HepG2 (cell line): Measurements from ENCODE around the gene PDK2. TPM values are rescaled to one million over a fixed set of nuclear protein-coding genes. Genes with fewer than 3 reads are reported as not detected.

Experiments
- E2F2 ChIP-seq: sonication (generic); formaldehyde crosslinking; IDR thresholded peaks from 2 replicates; pipeline ENCODE4 v1.4.0; 2020; ENCODE audit warnings: missing genetic modification reagents, borderline replicate concordance
- EED ChIP-seq: sonication (generic); formaldehyde crosslinking; IDR thresholded peaks from 2 replicates; pipeline ENCODE4 v1.5.0; 2020; ENCODE audit warnings: mild to moderate bottlenecking, missing genetic modification reagents
- IRF2 ChIP-seq: IDR thresholded peaks from 2 replicates; pipeline ENCODE4 v1.6.1; 2018; ENCODE audit warnings: missing genetic modification reagents, missing compliant biosample characterization
- KDM4B ChIP-seq: sonication (generic); formaldehyde crosslinking; IDR thresholded peaks from 2 replicates; pipeline ENCODE4 v1.4.0; 2020; ENCODE audit warnings: missing genetic modification reagents
- KLF11 ChIP-seq: IDR thresholded peaks from 2 replicates; pipeline ENCODE4 v1.6.1; 2016; ENCODE audit warnings: missing compliant biosample characterization
- KLF6 ChIP-seq: IDR thresholded peaks from 2 replicates; pipeline ENCODE4 v1.8.0; 2016; ENCODE audit warnings: missing biosample characterization, missing genetic modification reagents
- NR0B2 ChIP-seq: sonication (generic); formaldehyde crosslinking; IDR thresholded peaks from 2 replicates; pipeline ENCODE4 v1.4.0; 2020; ENCODE audit warnings: mild to moderate bottlenecking, missing genetic modification reagents
- POLR2A ChIP-seq, 2 experiments: IDR thresholded peaks; 2 replicates each; pipeline ENCODE4 v1.6.1; 2011; ENCODE audit warnings: low read depth in 2 of 2, low read length in 2 of 2, mild to moderate bottlenecking in 1 of 2, moderate library complexity in 1 of 2; ENCODE audit not compliant: insufficient read depth in 1 of 2
- RAD51 ChIP-seq: fragments of 450-650 bp; IDR thresholded peaks from 2 replicates; pipeline ENCODE4 v1.6.1; 2016; ENCODE audit warnings: borderline replicate concordance
- TEF ChIP-seq: sonication (generic); formaldehyde crosslinking; IDR thresholded peaks from 2 replicates; pipeline ENCODE4 v1.5.0; 2020; ENCODE audit warnings: missing genetic modification reagents
- ZBTB25 ChIP-seq: IDR thresholded peaks from 2 replicates; pipeline ENCODE4 v1.6.1; 2018; ENCODE audit warnings: missing genetic modification reagents
- ZBTB7A ChIP-seq: sonication (generic); formaldehyde crosslinking; IDR thresholded peaks from 2 replicates; pipeline ENCODE4 v1.8.0; 2022; ENCODE audit warnings: mild to moderate bottlenecking, missing genetic modification reagents
- ZFAT ChIP-seq: sonication (generic); formaldehyde crosslinking; conservative IDR thresholded peaks from 2 replicates; pipeline ENCODE4 v1.8.1; 2023; ENCODE audit warnings: missing genetic modification reagents, inconsistent platforms
- ZMYM4 ChIP-seq: sonication (generic); formaldehyde crosslinking; IDR thresholded peaks from 2 replicates; pipeline ENCODE4 v1.8.1; 2023; ENCODE audit warnings: mild to moderate bottlenecking, missing genetic modification reagents
- ZNF414 ChIP-seq: sonication (generic); formaldehyde crosslinking; IDR thresholded peaks from 2 replicates; pipeline ENCODE4 v1.5.0; 2020; ENCODE audit warnings: missing genetic modification reagents
- ZNF432 ChIP-seq: sonication (generic); formaldehyde crosslinking; IDR thresholded peaks from 2 replicates; pipeline ENCODE4 v1.5.0; 2020; ENCODE audit warnings: missing genetic modification reagents, mild to moderate bottlenecking, borderline replicate concordance
- ZNF672 ChIP-seq: sonication (generic); formaldehyde crosslinking; IDR thresholded peaks from 2 replicates; pipeline ENCODE4 v1.8.1; 2022; ENCODE audit warnings: missing genetic modification reagents
- ZNF703 ChIP-seq: sonication (generic); formaldehyde crosslinking; IDR thresholded peaks from 2 replicates; pipeline ENCODE4 v1.5.1; 2020; ENCODE audit warnings: missing genetic modification reagents, mild to moderate bottlenecking, moderate library complexity, borderline replicate concordance
- ZSCAN20 ChIP-seq: sonication (generic); formaldehyde crosslinking; IDR thresholded peaks from 2 replicates; pipeline ENCODE4 v1.4.0; 2020; ENCODE audit warnings: missing genetic modification reagents, mild to moderate bottlenecking, borderline replicate concordance
- polyA plus RNA-seq, 8 experiments: library from polyadenylated mRNA; depleted of rRNA in 3 of 8; stranded (reverse) in 7 of 8; unstranded in 1 of 8; fragments of >200 nt; fragmentation: Illumina TruSeq in 4 of 8; extraction: Trizol in 4 of 8; gene quantifications; 2 replicates each; pipeline versions ENCODE4 v1.2.1 to v1.2.3, GENCODE V29; 2011 to 2016; ENCODE audit warnings: low read depth in 4 of 8, missing spikeins in 1 of 8, mixed read lengths in 1 of 8; ENCODE audit not compliant: insufficient read depth in 1 of 8
- total RNA-seq, 5 experiments: library from RNA; depleted of rRNA; stranded (reverse); fragments of >200 nt; fragmentation: Illumina TruSeq; extraction: Trizol; gene quantifications; 2 replicates each; pipeline ENCODE4 v1.2.3, GENCODE V29; 2016; ENCODE audit warnings: low read depth in 1 of 5

PDK2 gene
- total and polyA plus RNA-seq, 2 of the 13 experiments (the other 11 are each of a cell fraction or from before 2014, with no cell fraction given), result 18.5 to 59.7 TPM

- TF ChIP-seq E2F2 (CRISPR knock-in tag), result no peak
- no peak for TF ChIP-seq IRF2
- no peak for TF ChIP-seq ZBTB25 (CRISPR knock-in tag)
- TF ChIP-seq RAD51, result peak; percentile 91
- TF ChIP-seq ZNF432 (CRISPR knock-in tag), result no peak
- TF ChIP-seq EED (CRISPR knock-in tag), result no peak
- TF ChIP-seq ZMYM4 (CRISPR knock-in tag), result peak; percentile 22; the same call in 1 of the 2 replicates
- no peak for TF ChIP-seq KLF11 (CRISPR knock-in tag)
- TF ChIP-seq POLR2A (IDR thresholded peaks at IDR 0.05; ENCODE audit: insufficient read depth in 1 of 2, low read depth in 2 of 2, low read length in 2 of 2), result peak in 1 of 2 experiments; percentile 54; a peak in 1 of 4 replicates
- TF ChIP-seq ZBTB7A (CRISPR knock-in tag), result no peak
- 0 out of 2 replicates have a peak, but pooled peaks have one; percentile 59 for TF ChIP-seq KLF6 (CRISPR knock-in tag)
- TF ChIP-seq ZNF703, result no peak; the same call in 1 of the 2 replicates
- peak; percentile 13; the same call in 1 of the 2 replicates for TF ChIP-seq ZNF414
- TF ChIP-seq ZSCAN20 (CRISPR knock-in tag), result no peak
- no peak for TF ChIP-seq KDM4B (CRISPR knock-in tag)
- TF ChIP-seq ZFAT (CRISPR knock-in tag), result no peak
- no peak for TF ChIP-seq ZNF672 (CRISPR knock-in tag)
- TF ChIP-seq NR0B2 (CRISPR knock-in tag), result peak; percentile 92
- TF ChIP-seq TEF (CRISPR knock-in tag), result no peak
Observed at GRCh38 chr17:50102164-50102991, 7.2 kb downstream of the PDK2 start (continued).
